Spleen (tissue), 7 donors: ENCODE measurements around the gene PAEP.

ENCODE experiments used
- CTCF ChIP-seq, 11 experiments: fragments of 200-600 bp in 7 of 11; fragments of 450-650 bp in 4 of 11; sonication (generic) in 4 of 11; IDR thresholded peaks in 8 of 11; conservative IDR thresholded peaks in 3 of 11; 1 replicate in 7 of 11; 2 replicates in 4 of 11; pipeline versions ENCODE4 v1.4.0 to v1.8.0; 2016 to 2021; ENCODE audit warnings: antibody characterized with exemption in 11 of 11, inconsistent platforms in 4 of 11, mild to moderate bottlenecking in 1 of 11
- POLR2A ChIP-seq, 3 donors: fragments of 450-650 bp; IDR thresholded peaks; one replicate each; pipeline ENCODE4 v1.5.1; 2017; ENCODE audit warnings: antibody characterized with exemption in 3 of 3, mild to moderate bottlenecking in 1 of 3
- POLR2AphosphoS5 ChIP-seq, 3 donors: sonication (generic); formaldehyde crosslinking; IDR thresholded peaks; one replicate each; pipeline ENCODE4 v1.5.1; 2017; ENCODE audit warnings: antibody characterized with exemption in 3 of 3
- donor health status: DM: no; HTN: no; CAD: no; lungs with moderate emphysema.
- donor health status: DM: no; HTN: no; CAD: no.
- donor health status: DM: no; HTN: no; CAD: no.

DNA sequence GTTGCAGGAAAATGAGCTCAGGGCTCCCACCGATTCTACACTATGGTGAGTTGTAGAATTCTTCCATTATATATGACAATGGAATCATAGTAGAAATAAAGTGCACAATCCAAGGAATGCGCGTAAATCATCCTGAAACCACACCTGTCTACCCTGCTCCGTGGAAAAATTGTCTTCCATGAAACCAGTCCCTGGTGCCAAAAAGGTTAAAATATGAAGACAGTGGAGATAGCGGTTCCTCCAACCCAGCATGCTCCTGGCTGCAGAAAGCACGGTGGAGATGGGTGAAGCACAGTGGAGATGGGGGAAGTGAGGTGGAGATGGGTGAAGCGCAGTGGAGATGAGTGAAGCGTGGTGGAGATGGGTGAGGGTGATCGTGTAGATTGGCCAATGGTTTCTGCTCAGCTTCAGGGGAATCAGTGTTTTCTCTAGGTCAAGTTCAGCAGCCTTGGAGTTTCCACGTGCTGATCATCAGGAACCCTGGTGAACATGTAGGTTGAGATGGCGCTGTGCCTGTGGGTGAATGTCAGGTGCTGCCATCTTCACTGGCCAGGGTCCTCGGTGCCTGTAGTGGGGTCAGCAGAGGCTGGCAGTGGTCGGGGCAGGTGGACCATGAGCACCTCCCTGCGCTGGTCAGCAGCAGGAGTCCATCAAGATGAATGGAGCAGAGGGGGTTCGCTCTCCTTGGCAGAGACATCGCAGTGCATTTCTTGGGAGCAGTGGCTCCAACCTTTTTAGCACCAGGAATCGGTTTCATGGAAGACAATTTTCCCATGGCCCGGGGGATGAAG is 20.3 kb downstream of the PAEP start:
- no peak for TF ChIP-seq CTCF (IDR thresholded peaks at IDR 0.05 in 8 of 11, conservative IDR thresholded peaks at IDR 0.05 in 3 of 11)
- TF ChIP-seq POLR2AphosphoS5 (IDR thresholded peaks at IDR 0.05) = no peak
- no peak for TF ChIP-seq POLR2A (IDR thresholded peaks at IDR 0.05)
